Kidney capillary endothelial cell (primary cell): Measurements from ENCODE around the gene MAST3.

Source experiments
- DNase-seq: peaks from one replicate; pipeline ENCODE4 v3.0.0-alpha.2; 2018; ENCODE audit warnings: low spot score

The MAST3 gene

DNA sequence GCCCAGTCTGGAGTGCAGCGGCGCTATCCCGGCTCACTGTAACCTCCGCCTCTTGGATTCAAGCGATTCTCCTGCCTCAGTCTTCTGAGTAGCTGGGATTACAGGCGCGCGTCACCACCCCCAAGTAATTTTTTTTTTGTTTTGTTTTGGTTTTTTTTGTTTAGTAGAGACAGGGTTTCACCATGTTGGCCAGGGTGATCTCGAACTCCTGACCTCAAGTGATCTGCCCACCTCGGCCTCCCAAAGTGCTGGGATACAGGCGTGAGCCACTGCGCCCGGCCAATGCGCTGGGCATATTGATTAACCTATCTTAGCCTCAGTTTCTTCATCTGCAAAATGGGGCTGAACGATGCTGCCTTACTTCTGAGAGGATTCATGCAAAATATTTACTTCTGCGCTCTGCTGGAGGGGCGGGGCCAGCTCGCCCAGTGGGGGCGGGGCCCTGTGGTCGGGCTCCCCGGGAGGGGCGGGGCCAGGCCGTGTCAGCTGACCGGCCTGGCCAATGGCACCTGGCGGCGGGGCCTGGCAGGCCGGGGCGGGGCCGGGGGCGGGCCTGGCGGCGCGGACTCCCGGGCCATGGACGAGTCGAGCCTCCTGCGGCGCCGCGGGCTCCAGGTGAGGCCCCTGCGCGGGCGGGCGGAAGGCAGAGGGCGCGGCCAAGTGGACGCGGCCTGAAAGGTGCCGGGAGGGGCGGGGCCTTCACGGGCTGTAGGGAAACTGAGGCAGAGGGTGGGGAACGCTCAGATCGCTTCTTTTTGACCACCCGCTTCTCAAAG lies at the start of gene MAST3:
Gene MAST3, plus strand, starts transcription at position 562 of the 776 bp plus-strand sequence. Its CDS starts 15 bp downstream, at position 577.
- peak; percentile 75 for DNase-seq

GRCh38 chr19:18049385-18049784 lies 48.2 kb upstream of the MAST3 start:
- DNase-seq: no peak

GRCh38 chr19:18051887-18052286 lies 45.7 kb upstream of the MAST3 start:
- DNase-seq: no peak

- DNase-seq: no peak
These were observed 43.9 kb upstream of the MAST3 start for GRCh38 chr19:18053576-18054219.

GRCh38 chr19:18055967-18056366 lies 41.6 kb upstream of the MAST3 start:
- no peak for DNase-seq

DNA sequence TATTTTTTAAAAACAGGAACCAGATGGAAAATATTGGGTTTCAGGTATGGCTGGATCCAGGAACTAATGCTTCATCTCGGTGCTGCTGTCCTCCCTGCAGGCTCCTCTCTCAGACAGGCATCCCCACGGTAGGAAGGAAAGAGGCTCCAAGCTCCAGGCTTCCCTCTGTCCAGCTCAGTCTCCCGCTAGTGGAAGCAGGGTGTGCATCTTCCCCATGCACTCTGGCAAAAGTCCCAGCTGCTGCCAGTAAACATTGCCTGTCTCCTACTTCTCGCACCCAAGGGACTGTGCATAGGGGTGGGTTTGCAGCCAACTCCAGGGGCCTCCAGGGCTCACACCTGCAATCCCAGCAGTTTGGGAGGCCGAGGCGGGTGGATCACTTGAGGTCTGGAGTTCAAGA lies 40.0 kb upstream of the MAST3 start:
- DNase-seq: no peak

- DNase-seq: peak; percentile 71
These were observed 39.2 kb upstream of the MAST3 start for GRCh38 chr19:18058208-18059009.

DNA sequence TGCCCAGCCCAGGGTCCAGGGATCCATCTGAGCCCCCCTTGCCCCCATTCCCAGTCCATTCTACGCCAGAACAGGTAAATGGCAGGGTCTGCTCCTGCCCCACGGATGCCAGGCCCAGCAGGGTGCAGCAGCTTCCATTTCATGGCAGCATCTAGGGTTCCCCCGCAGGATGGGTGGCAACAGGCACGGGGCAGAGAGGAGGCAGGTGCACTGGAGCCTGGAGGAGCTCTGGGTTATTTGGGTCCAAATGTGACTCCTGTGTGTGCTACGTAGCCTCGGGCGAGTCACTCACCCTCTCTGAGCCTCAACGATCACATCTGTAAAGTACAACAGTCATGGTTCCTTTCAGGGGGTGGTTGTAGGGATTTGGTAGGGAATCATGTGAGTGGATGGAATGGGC lies 38.3 kb upstream of the MAST3 start:
- no peak for DNase-seq

DNA sequence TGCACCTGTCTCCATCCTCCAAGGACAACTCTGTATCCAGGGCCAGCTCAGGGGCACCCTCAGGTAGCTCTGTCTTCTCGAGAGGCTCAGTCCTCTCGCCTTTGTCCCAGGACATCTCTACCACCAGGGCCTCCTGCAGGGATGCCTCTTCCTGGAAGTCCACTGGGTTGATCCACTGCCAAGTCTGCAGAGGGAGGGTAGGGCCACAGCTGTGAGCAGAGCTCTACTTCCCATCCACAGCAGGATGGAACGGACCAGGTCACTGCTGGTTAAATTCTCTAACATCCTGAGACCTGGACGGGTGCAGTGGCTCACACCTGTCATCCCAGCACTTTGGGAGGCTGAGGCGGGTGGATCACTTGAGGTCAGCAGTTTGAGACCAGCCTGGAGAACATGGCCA lies 37.7 kb upstream of the MAST3 start:
- no peak for DNase-seq

- no peak for DNase-seq
These were observed 37.1 kb upstream of the MAST3 start for GRCh38 chr19:18060472-18060871.

DNA sequence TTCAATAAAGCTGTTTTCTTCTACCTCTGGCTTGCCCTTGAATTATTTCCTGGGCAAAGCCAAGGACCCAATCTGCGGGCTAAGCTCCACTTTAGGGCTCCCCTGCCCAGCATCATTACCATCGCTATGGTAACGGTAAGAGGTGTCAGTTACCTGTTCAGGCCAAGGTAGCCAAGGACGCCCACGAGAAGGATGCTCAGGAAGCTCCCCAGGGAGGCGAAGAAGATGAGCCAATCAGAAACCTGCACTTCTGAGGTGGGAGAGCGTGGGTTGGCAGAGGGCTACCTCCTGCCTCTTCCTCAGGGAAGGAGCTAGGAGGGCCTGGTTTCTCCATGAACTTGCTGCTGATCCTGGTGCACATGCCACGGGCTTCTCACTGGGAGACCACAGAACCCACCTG lies 35.5 kb upstream of the MAST3 start:
- no peak for DNase-seq

DNA sequence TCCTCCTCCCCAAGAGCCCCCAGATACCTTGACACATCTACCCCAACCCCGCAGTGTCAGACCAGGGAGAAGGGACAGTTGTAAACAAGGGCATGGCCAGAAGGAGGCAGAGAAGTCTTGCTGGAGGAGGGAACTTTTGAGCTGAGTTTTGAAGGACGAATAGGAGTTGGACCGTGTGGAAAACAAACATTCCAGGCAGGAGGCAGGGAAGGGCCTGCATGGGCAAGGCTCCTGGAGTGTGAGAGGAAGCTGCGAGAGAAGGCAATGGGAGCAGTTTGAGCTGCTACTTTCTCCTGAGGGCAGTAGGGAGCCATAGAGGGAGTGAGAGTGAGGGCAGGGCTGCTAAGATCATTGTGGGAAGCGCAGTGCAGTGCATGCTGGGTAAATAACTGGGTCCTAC lies 34.1 kb upstream of the MAST3 start:
- no peak for DNase-seq

- DNase-seq: no peak
These were observed 32.4 kb upstream of the MAST3 start for GRCh38 chr19:18065173-18065495.

- no peak for DNase-seq
These were observed 29.2 kb upstream of the MAST3 start for GRCh38 chr19:18068395-18068794.

GRCh38 chr19:18069383-18069782 lies 28.2 kb upstream of the MAST3 start:
- no peak for DNase-seq

DNA sequence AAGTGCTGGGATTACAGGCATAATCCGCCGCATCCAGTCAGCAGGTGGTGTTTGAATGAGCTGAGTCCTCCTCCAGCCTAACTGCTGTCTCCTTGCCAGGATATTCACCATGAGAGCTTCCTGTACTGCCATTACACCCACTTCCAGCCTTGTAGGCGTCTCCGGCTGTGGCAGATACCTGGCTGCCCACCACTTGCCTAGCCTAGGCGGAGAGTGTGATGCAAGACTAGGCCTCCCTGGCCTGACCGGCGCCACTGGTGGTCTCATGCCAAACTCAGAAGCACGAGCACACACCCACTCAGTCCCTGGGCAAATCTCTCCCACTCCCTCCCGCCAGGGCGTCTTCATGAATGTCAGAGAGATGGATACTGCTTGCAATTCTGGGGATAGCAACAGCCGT lies 27.4 kb upstream of the MAST3 start:
- DNase-seq: no peak

DNA sequence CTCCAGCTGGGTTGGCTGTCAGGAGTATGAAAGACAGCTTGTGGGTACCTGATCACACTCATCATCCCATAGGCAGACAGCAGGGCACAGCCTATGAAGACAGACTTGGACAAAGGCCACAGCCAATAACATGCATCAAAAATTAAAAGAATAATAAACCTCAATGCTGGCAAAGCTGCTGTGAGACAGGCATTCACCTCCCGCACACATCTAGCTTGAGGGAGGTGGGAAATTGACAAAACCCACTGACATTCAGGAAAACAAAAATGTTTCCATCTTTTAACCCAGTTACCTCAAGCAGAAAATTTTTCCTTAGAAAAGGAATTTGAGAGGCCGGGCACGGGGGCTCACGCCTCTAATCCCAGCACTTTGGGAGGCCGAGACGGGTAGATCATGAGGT lies 25.2 kb upstream of the MAST3 start:
- no peak for DNase-seq

GRCh38 chr19:18073197-18073596 lies 24.4 kb upstream of the MAST3 start:
- DNase-seq: no peak

GRCh38 chr19:18074192-18074591 lies 23.4 kb upstream of the MAST3 start:
- DNase-seq: no peak

DNA sequence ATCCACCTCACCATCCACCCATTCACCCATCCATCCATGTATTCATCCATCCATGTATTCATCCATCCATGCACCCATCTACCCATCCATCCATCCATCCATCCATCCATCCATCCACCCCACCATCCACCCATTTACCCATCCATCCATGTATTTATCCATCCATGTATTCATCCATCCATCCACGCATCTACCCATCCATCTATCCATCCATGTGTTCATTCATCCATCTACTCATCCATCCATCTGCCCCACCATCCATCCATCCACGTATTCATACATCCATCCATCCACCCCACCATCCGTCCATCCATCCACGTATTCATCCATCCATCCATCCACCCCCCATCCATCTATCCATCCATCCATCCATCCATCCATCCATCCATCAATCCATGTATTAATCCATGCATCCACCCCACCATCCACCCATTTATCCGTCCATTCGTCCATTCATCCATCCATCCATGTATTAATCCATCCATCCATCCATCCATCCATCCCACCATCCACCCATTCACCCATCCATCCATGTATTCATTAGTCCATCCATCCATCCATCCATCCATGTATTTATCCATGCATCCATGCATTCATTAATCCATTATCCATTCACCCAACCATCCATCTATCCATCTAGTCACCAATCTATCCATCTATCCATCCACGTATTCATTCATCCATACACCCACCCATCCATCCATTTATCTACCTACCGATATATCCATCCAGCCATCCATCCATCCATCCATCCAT lies 13.5 kb upstream of the MAST3 start:
- no peak for DNase-seq

DNA sequence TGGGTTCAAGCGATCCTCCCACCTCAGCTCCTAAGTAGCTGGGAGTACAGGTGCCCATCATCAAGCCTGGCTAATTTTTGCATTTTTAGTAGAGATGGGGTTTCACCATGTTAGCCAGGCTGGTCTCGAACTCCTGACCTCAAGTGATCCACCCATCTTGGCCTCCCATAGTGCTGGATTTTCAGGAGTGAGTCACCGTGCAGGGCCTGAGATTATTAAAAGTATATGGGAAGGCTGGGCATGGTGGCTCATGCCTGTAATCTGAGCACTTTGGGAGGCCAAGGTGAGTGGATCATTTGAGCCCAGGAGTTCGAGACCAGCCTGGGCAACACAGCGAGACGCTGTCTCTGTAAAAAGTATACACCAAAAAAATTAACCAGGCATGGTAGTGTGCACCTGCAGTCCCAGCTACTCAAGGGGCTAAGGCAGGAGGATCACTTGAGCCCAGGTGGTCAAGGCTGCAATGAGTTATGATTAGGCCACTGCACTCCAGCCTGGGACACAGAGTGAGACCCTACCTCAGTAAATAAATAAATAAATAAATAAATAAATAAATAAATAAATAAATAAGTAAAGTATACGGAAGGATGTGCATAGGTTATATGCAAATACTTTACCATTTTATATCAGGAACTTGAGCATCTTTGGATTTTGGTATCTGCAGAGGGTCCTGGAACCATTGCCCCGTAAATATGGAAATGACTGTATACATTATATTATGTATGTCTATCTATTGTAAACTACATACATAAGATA lies 11.7 kb upstream of the MAST3 start:
- DNase-seq: no peak
